IMR-90 (cell line): ENCODE data around the gene PLCH1. TPM values are rescaled to one million over a fixed set of nuclear protein-coding genes. Genes with fewer than 3 reads are reported as not detected.

Experiments
- ATAC-seq: fragments of 200-7000 bp; cut with Tn5 transposase; 2 replicates; pipeline ENCODE4 v1.9.1; 2020; ENCODE audit warnings: low read depth, mild to moderate bottlenecking, moderate library complexity
- BruUV-seq: library from RNA; stranded (reverse); fragments of 400-500 nt; replicated peaks from 2 replicates; lab custom pipeline; 2021; lab: Mats Ljungman, UMichigan
- CTCF ChIA-PET: fragments of 300-600 bp; formaldehyde crosslinking; extraction: SDS; loops from one replicate; lab custom pipeline; 2021; ENCODE audit warnings: antibody characterized with exemption; lab: Yijun Ruan, JAX
- POLR2A ChIA-PET: fragments of 300-600 bp; sonication (Branson Sonifier 250); formaldehyde crosslinking; loops from one replicate; lab custom pipeline; 2022; ENCODE audit warnings: antibody characterized with exemption; ENCODE audit not compliant: unreplicated experiment; lab: Charles Lee
- DNase-seq: peaks from one replicate; pipeline ENCODE4 v3.0.0; 2013
- H2AFZ ChIP-seq: replicated peaks from 2 replicates; pipeline ENCODE3; 2013; ENCODE audit warnings: low read length, mild to moderate bottlenecking; ENCODE audit not compliant: poor library complexity
- H2AK5ac ChIP-seq: 2 replicates; pipeline ENCODE4 v1.6.1; 2013; ENCODE audit warnings: low read depth, low read length, inconsistent platforms
- H2AK9ac ChIP-seq: replicated peaks from 2 replicates; pipeline ENCODE3; 2013; ENCODE audit warnings: mild to moderate bottlenecking, low read depth, low read length, moderate library complexity; ENCODE audit not compliant: poor library complexity
- H2BK120ac ChIP-seq: 2 replicates; pipeline ENCODE4 v1.6.1; 2013; ENCODE audit warnings: low read depth, low read length, inconsistent platforms
- H2BK15ac ChIP-seq: 3 replicates; pipeline ENCODE4 v1.6.1; 2013; ENCODE audit warnings: low read depth, low read length, inconsistent platforms
- H2BK20ac ChIP-seq: 2 replicates; pipeline ENCODE4 v1.6.1; 2013; ENCODE audit warnings: low read depth, mild to moderate bottlenecking, inconsistent platforms, low read length, moderate library complexity
- H2BK5ac ChIP-seq: 2 replicates; pipeline ENCODE4 v1.6.1; 2013; ENCODE audit warnings: mild to moderate bottlenecking, low read depth, low read length, inconsistent platforms; ENCODE audit not compliant: poor library complexity, severe bottlenecking
- H3K14ac ChIP-seq: replicated peaks from 2 replicates; pipeline ENCODE4 v1.6.1; 2013; ENCODE audit warnings: low read depth, low read length, inconsistent platforms
- H3K18ac ChIP-seq: 2 replicates; pipeline ENCODE4 v1.6.1; 2013; ENCODE audit warnings: low read depth, low read length, control low read depth
- H3K23ac ChIP-seq: 2 replicates; pipeline ENCODE4 v1.6.1; 2013; ENCODE audit warnings: low read depth, low read length, inconsistent platforms
- H3K27ac ChIP-seq: 2 replicates; pipeline ENCODE4 v1.5.1; 2013; ENCODE audit warnings: mild to moderate bottlenecking, control low read depth, low read length; ENCODE audit not compliant: insufficient read depth
- H3K27me3 ChIP-seq: 2 replicates; pipeline ENCODE4 v1.6.1; 2013; ENCODE audit warnings: low read length; ENCODE audit not compliant: control insufficient read depth, insufficient read depth
- H3K36me3 ChIP-seq: 2 replicates; pipeline ENCODE4 v1.6.1; 2013; ENCODE audit warnings: low read length, mixed read lengths; ENCODE audit not compliant: control insufficient read depth, insufficient read depth
- H3K4ac ChIP-seq: 2 replicates; pipeline ENCODE4 v1.6.1; 2013; ENCODE audit warnings: low read depth, low read length, inconsistent platforms
- H3K4me1 ChIP-seq: 2 replicates; pipeline ENCODE4 v1.6.1; 2013; ENCODE audit warnings: low read length, mixed read lengths; ENCODE audit not compliant: control insufficient read depth, insufficient read depth
- H3K4me2 ChIP-seq: 2 replicates; pipeline ENCODE4 v1.6.1; 2013; ENCODE audit warnings: low read depth, mild to moderate bottlenecking, control low read depth, low read length, moderate library complexity
- H3K4me3 ChIP-seq: 2 replicates; pipeline ENCODE4 v1.5.1; 2013; ENCODE audit warnings: low read depth, mild to moderate bottlenecking, control low read depth, low read length, moderate library complexity; ENCODE audit not compliant: insufficient read depth
- H3K56ac ChIP-seq: 2 replicates; pipeline ENCODE4 v1.6.1; 2013; ENCODE audit warnings: low read length, inconsistent platforms; ENCODE audit not compliant: insufficient read depth; ENCODE audit errors: extremely low read depth
- H3K79me1 ChIP-seq, 2 experiments: 2 replicates each; pipeline ENCODE4 v1.6.1; 2013; ENCODE audit warnings: low read length in 2 of 2, inconsistent platforms in 1 of 2, low read depth in 1 of 2
- H3K9ac ChIP-seq: 2 replicates; pipeline ENCODE4 v1.6.1; 2013; ENCODE audit warnings: low read depth, low read length, control low read depth
- H3K9me1 ChIP-seq: 2 replicates; pipeline ENCODE4 v1.6.1; 2013; ENCODE audit warnings: low read length, inconsistent platforms; ENCODE audit not compliant: insufficient read depth
- H3K9me3 ChIP-seq: 2 replicates; pipeline ENCODE4 v1.6.1; 2013; ENCODE audit warnings: low read length; ENCODE audit not compliant: control insufficient read depth, insufficient read depth
- H4K20me1 ChIP-seq: 2 replicates; pipeline ENCODE4 v1.6.1; 2013; ENCODE audit warnings: low read length, inconsistent platforms; ENCODE audit not compliant: insufficient read depth
- H4K5ac ChIP-seq: 2 replicates; pipeline ENCODE4 v1.6.1; 2013; ENCODE audit warnings: mild to moderate bottlenecking, low read depth, low read length, control low read depth
- H4K8ac ChIP-seq, 2 experiments: 2 replicates each; pipeline ENCODE4 v1.6.1; 2013; ENCODE audit warnings: low read depth in 2 of 2, low read length in 2 of 2, control low read depth in 1 of 2, inconsistent platforms in 1 of 2
- H4K91ac ChIP-seq: 2 replicates; pipeline ENCODE4 v1.6.1; 2013; ENCODE audit warnings: low read depth, low read length, inconsistent platforms; ENCODE audit not compliant: insufficient read depth
- BHLHE40 ChIP-seq: fragments of 150-350 bp; IDR thresholded peaks from 2 replicates; pipeline ENCODE4 v1.6.1; 2016; ENCODE audit warnings: mild to moderate bottlenecking, low read depth, low read length
- CEBPB ChIP-seq: IDR thresholded peaks from 2 replicates; pipeline ENCODE4 v1.6.1; 2012; ENCODE audit warnings: low read depth, low read length, improper control_type of control experiment
- FOS ChIP-seq: fragments of 150-350 bp; IDR thresholded peaks from 2 replicates; pipeline ENCODE4 v1.6.1; 2016; ENCODE audit warnings: low read depth, low read length
- MAFK ChIP-seq: IDR thresholded peaks from 2 replicates; pipeline ENCODE4 v1.6.1; 2012; ENCODE audit warnings: low read depth, low read length, improper control_type of control experiment
- MAZ ChIP-seq: IDR thresholded peaks from 2 replicates; pipeline ENCODE4 v1.6.1; 2012; ENCODE audit warnings: low read depth, mild to moderate bottlenecking, low read length, improper control_type of control experiment, moderate library complexity, borderline replicate concordance
- MXI1 ChIP-seq: IDR thresholded peaks from 2 replicates; pipeline ENCODE4 v1.6.1; 2012; ENCODE audit warnings: low read depth, mild to moderate bottlenecking, low read length, moderate library complexity, borderline replicate concordance
- NFE2L2 ChIP-seq: fragments of 150-350 bp; IDR thresholded peaks from 2 replicates; pipeline ENCODE4 v1.6.1; 2016; ENCODE audit warnings: low read depth, mild to moderate bottlenecking, low read length
- POLR2A ChIP-seq: IDR thresholded peaks from 2 replicates; pipeline ENCODE4 v1.6.1; 2012; ENCODE audit warnings: mild to moderate bottlenecking, low read depth, low read length
- RAD21 ChIP-seq: IDR thresholded peaks from 2 replicates; pipeline ENCODE4 v1.6.1; 2012; ENCODE audit warnings: low read length, improper control_type of control experiment
- RCOR1 ChIP-seq: IDR thresholded peaks from 2 replicates; pipeline ENCODE4 v1.6.1; 2012; ENCODE audit warnings: mild to moderate bottlenecking, low read length, improper control_type of control experiment; ENCODE audit not compliant: insufficient replicate concordance
- RFX5 ChIP-seq: IDR thresholded peaks from 2 replicates; pipeline ENCODE4 v1.8.0; 2012; ENCODE audit warnings: low read depth, mild to moderate bottlenecking, low read length, moderate library complexity
- SMC3 ChIP-seq: fragments of 150-350 bp; IDR thresholded peaks from 2 replicates; pipeline ENCODE4 v1.6.1; 2016; ENCODE audit warnings: low read depth, mild to moderate bottlenecking, antibody characterized with exemption, low read length, moderate library complexity
- USF2 ChIP-seq: fragments of 150-350 bp; IDR thresholded peaks from 2 replicates; pipeline ENCODE4 v1.6.1; 2017; ENCODE audit warnings: mild to moderate bottlenecking, antibody characterized with exemption, low read length, low read depth
- WGBS, 2 experiments: methylation state at CpG; one replicate each; pipeline versions ENCODE4 v1.1.5 to v1.1.7; 2013; ENCODE audit warnings: missing lambda C conversion rate in 2 of 2; ENCODE audit not compliant: insufficient read length in 1 of 2; ENCODE audit errors: extremely low coverage in 2 of 2; 5-methylcytosine and 5-hydroxymethylcytosine counted together
- dilution Hi-C: fragments of 300-500 bp; cut with HindIII; formaldehyde crosslinking; loops from one replicate; pipeline ENCODE4 v1.14.3; 2018; ENCODE audit warnings: low sequenced_read_pairs; ENCODE audit not compliant: unreplicated experiment
- in situ Hi-C: fragments of 300-500 bp; cut with MboI; formaldehyde crosslinking; loops from 3 replicates; pipeline ENCODE4 v1.14.3; 2019; ENCODE audit warnings: low sequenced_read_pairs, inconsistent platforms, mixed read lengths
- intact Hi-C: fragments of 100-400 bp; cut with micrococcal nuclease; formaldehyde crosslinking; loops from 2 replicates; pipeline ENCODE4 v1.10.0; 2022
- polyA plus RNA-seq, 3 experiments: library from polyadenylated mRNA; depleted of rRNA; stranded (reverse); fragments of >200 nt; gene quantifications; 2 replicates each; pipeline ENCODE4 v1.2.3, GENCODE V29; 2012; ENCODE audit warnings: low replicate concordance in 1 of 3
- total RNA-seq: library from RNA; depleted of rRNA; stranded (reverse); fragments of >200 nt; gene quantifications from 2 replicates; pipeline ENCODE4 v1.2.3, GENCODE V29; 2012
- TF ChIP-seq, protein P1 (sequence below): conservative IDR thresholded peaks from 2 replicates; pipeline ENCODE4 v1.5.1; 2012; ENCODE audit warnings: mild to moderate bottlenecking, low read depth, low read length, improper control_type of control experiment
- TF ChIP-seq, protein P2 (sequence below): fragments of 150-350 bp; IDR thresholded peaks from 2 replicates; pipeline ENCODE4 v1.6.1; 2016; ENCODE audit warnings: low read depth, mild to moderate bottlenecking, low read length, moderate library complexity, borderline replicate concordance

Gene PLCH1
- total and polyA plus RNA-seq, 2 of the 4 experiments (the other 2 are of a cell fraction) = not detected

DNA sequence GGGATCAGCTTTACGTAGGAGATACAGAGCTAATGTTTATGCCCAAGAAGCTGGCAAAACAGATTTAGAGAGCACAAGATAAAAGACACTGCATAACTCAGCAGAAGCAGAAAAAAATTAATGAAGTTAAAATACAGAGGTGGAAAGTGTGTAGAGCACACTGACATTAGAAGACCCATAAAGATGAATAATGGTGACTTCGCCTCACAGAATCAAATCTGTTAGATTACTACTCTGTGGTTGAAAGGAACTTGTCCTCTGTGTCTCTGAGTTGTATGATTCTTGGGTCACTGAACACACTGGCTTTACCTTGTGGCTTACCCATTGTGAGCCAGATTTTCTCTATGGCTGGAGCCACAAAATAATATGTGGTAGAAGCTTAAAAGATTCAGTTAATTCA, 224.4 kb downstream of the PLCH1 start:
- no peak overlapping the region for H3K4ac ChIP-seq
- no peak overlapping the region for H2BK20ac ChIP-seq
- in situ Hi-C loops (no loop called here), dilution Hi-C loops (no loop called here), intact Hi-C loops (no loop called here)
- H3K79me1 ChIP-seq = no peaks in the 10 kb centered on the region
- H3K4me2 ChIP-seq = no peak overlapping the region
- no peak for DNase-seq
- no peak overlapping the region for H2BK5ac ChIP-seq
- no peak overlapping the region for H3K27ac ChIP-seq
- H2AK9ac ChIP-seq = no peak overlapping the region
- no peak overlapping the region for H2BK15ac ChIP-seq
- WGBS, 2 experiments = no CpG with 5 or more reads among the region's 2 CpGs
- ATAC-seq = no peak
- CTCF ChIA-PET = interaction anchor here (0.9 kb wide), 1 partner anchor 64 kb away, joined by 3 read pairs; no protein-coding TSS in a partner anchor
- H3K18ac ChIP-seq = no peak overlapping the region
- no peak overlapping the region for H2AK5ac ChIP-seq
- H3K23ac ChIP-seq = no peak overlapping the region
- no peak overlapping the region for H4K91ac ChIP-seq
- POLR2A ChIA-PET = no interaction called here
- peaks cover 6% of the 10 kb centered on the region; the same call in 1 of the 2 replicates for H3K9me3 ChIP-seq
- no peaks in the 10 kb centered on the region for H3K4me1 ChIP-seq
- no peak overlapping the region for H3K14ac ChIP-seq
- no TSS peak for BruUV-seq
- H3K9ac ChIP-seq = no peak overlapping the region
- TF ChIP-seq RFX5 (no peak), BHLHE40 (no peak), MAZ (no peak), NFE2L2 (no peak), CEBPB (no peak), FOS (no peak), RAD21 (no peak), USF2 (no peak), MXI1 (no peak), SMC3 (no peak), POLR2A (no peak), RCOR1 (no peak), MAFK (no peak)
- TF ChIP-seq, protein P1, sequence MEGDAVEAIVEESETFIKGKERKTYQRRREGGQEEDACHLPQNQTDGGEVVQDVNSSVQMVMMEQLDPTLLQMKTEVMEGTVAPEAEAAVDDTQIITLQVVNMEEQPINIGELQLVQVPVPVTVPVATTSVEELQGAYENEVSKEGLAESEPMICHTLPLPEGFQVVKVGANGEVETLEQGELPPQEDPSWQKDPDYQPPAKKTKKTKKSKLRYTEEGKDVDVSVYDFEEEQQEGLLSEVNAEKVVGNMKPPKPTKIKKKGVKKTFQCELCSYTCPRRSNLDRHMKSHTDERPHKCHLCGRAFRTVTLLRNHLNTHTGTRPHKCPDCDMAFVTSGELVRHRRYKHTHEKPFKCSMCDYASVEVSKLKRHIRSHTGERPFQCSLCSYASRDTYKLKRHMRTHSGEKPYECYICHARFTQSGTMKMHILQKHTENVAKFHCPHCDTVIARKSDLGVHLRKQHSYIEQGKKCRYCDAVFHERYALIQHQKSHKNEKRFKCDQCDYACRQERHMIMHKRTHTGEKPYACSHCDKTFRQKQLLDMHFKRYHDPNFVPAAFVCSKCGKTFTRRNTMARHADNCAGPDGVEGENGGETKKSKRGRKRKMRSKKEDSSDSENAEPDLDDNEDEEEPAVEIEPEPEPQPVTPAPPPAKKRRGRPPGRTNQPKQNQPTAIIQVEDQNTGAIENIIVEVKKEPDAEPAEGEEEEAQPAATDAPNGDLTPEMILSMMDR = no peak
- TF ChIP-seq, protein P2, sequence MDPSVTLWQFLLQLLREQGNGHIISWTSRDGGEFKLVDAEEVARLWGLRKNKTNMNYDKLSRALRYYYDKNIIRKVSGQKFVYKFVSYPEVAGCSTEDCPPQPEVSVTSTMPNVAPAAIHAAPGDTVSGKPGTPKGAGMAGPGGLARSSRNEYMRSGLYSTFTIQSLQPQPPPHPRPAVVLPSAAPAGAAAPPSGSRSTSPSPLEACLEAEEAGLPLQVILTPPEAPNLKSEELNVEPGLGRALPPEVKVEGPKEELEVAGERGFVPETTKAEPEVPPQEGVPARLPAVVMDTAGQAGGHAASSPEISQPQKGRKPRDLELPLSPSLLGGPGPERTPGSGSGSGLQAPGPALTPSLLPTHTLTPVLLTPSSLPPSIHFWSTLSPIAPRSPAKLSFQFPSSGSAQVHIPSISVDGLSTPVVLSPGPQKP = no peak
- H3K4me3 ChIP-seq = no peak overlapping the region
- no peak overlapping the region for H4K5ac ChIP-seq
- H3K36me3 ChIP-seq = no peaks in the 10 kb centered on the region
- no peaks in the 10 kb centered on the region for H3K9me1 ChIP-seq
- H2BK120ac ChIP-seq = no peak overlapping the region
- no peaks in the 10 kb centered on the region for H4K20me1 ChIP-seq
- H2AFZ ChIP-seq = no peak overlapping the region
- no peak overlapping the region for H3K56ac ChIP-seq
- H4K8ac ChIP-seq = no peak overlapping the region
- no peaks in the 10 kb centered on the region for H3K27me3 ChIP-seq
